ENCODE measurements around the gene IFI35. TPM values are rescaled to one million over a fixed set of nuclear protein-coding genes. Genes with fewer than 3 reads are reported as not detected.

The IFI35 gene
- total and polyA plus RNA-seq, 2 of the 8 experiments (the other 6 are each of a cell fraction or from before 2014, with no cell fraction given): 2.5 to 4.7 TPM

DNA sequence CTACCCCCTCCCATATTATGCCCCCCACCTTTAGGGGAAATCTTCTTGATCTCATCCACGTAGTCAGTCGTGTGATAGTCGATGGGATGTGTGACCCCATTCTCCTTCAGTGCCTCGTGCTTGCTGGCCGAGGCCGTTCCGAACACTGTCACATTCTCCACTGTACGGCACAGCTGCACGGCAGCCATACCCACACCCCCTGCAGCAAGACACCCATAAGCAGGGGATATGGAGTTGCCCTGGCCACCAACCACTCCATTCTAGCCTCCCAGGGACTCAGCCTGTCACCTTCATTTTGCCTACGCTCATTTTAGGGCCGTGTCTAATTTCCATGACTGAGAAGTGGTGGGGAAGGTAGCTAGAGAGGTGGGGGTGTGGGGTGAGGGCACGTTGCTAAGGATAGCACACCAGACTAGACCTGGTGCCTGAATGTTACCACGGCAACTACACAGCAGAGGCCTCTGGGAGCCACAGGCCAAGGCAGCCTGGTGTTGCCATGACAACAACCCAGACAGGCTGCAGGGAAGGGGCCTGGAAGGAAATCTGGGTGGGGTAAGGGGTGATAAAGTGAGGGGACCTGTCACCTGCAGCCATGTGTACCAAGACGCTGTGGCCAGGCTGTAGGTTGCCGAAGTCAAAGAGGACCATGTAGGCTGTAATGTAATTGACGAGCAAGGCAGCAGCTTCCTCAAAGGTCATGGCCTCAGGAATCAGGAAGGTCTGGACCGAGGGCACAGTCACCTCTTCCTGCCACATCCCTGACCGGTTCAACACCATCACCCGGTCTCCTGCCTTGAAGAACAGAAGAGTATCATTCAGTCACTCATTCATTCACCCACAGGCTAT is 11.6 kb downstream of the IFI35 start:
- no peak for DNase-seq (ENCODE audit: low read depth in 1 of 2, low spot score in 2 of 2)
- Histone ChIP-seq H3K14ac (ENCODE audit: insufficient read length) (no peak overlapping the region), H4K91ac (replicated peaks; ENCODE audit: insufficient read length, low read length) (no peak overlapping the region), H2AFZ (ENCODE audit: low read length) (no peak overlapping the region), H3K23me2 (ENCODE audit: low read depth, low read length) (peaks cover 8% of the 10 kb centered on the region; the same call in 1 of the 2 replicates), H2BK12ac (ENCODE audit: low read depth, low read length) (no peak overlapping the region), H3K9me3 (ENCODE audit: insufficient read depth in 2 of 2, low read depth in 1 of 2, low read length in 1 of 2) (no peaks in the 10 kb centered on the region), H3K4me1 (replicated peaks in 1 of 4; ENCODE audit: control insufficient read depth in 3 of 4, insufficient read depth in 4 of 4, low read length in 3 of 4) (peaks cover 6 to 18% (median 12%) of the 10 kb centered on the region in 4 experiments), H3K27me3 (replicated peaks in 1 of 4; ENCODE audit: control insufficient read depth in 3 of 4, extremely low read depth in 1 of 4, insufficient read depth in 3 of 4, low read length in 3 of 4) (no peaks in the 10 kb centered on the region), H3K79me2 (ENCODE audit: control insufficient read depth in 1 of 2, insufficient read depth in 2 of 2, low read length in 2 of 2) (peaks cover 0 to 35% of the 10 kb centered on the region in 2 experiments; a peak in 3 of 4 replicates), H3K79me1 (ENCODE audit: low read depth, low read length) (peaks cover 19% of the 10 kb centered on the region), H2AK5ac (ENCODE audit: low read depth, low read length) (no peak overlapping the region), H3K4me2 (ENCODE audit: insufficient read depth in 1 of 2, low read depth in 2 of 2, low read length in 2 of 2) (no peak overlapping the region; a peak in 1 of 4 replicates), H3K27ac (ENCODE audit: low read depth, low read length) (peak overlapping the region; percentile 40; the same call in 1 of the 2 replicates), H3K56ac (replicated peaks; ENCODE audit: insufficient read length, low read depth, low read length) (no peak overlapping the region), H2BK15ac (ENCODE audit: low read length) (no peak overlapping the region), H4K5ac (ENCODE audit: insufficient read length, low read depth, low read length) (no peak overlapping the region), H4K8ac (ENCODE audit: extremely low read depth, insufficient read depth, low read length) (no peak overlapping the region), H2BK20ac (ENCODE audit: low read length) (no peak overlapping the region), H4K20me1 (replicated peaks in 1 of 2; ENCODE audit: control insufficient read depth in 1 of 2, insufficient read depth in 2 of 2, low read length in 2 of 2) (peaks cover 12% of the 10 kb centered on the region in 2 experiments), H3K9ac (replicated peaks in 1 of 4; ENCODE audit: extremely low read depth in 1 of 4, low read depth in 3 of 4, low read length in 3 of 4) (no peak overlapping the region), H3K4ac (replicated peaks; ENCODE audit: insufficient read length, low read depth, low read length) (no peak overlapping the region), H2BK120ac (replicated peaks; ENCODE audit: low read depth, low read length) (no peak overlapping the region), H3K4me3 (ENCODE audit: extremely low read depth in 1 of 4, insufficient read depth in 2 of 4, low read depth in 3 of 4, low read length in 4 of 4) (no peak overlapping the region), H2BK5ac (ENCODE audit: low read depth, low read length) (no peak overlapping the region), H3K23ac (ENCODE audit: insufficient read length) (no peak overlapping the region), H3K36me3 (ENCODE audit: control insufficient read depth in 2 of 4, insufficient read depth in 4 of 4, low read length in 3 of 4) (peaks cover 6 to 39% (median 12%) of the 10 kb centered on the region in 4 experiments; a peak in 7 of 8 replicates), H3K18ac (ENCODE audit: extremely low read depth, low read length) (no peak overlapping the region)
- ChIA-PET CTCF (ENCODE audit: partially characterized antibody) (interaction anchor here (0.6 to 1.5 kb wide), 3 partner anchors 12 to 197 kb away, joined by 3 to 4 read pairs (median 3); partner anchors contain the start of gene RPL27), POLR2A (ENCODE audit: partially characterized antibody) (interaction anchor here (1.6 to 10.8 kb wide), 5 partner anchors 12 to 297 kb away, joined by 3 to 123 read pairs (median 23); partner anchors contain the start of genes IFI35 and RPL27)
- FAIRE-seq: no peak
- 95% methylated on average over 19 of the region's 19 CpGs; no CpG with 5 or more reads in 1 of the 2 experiments for WGBS, 2 experiments (ENCODE audit: extremely low coverage in 1 of 2, insufficient coverage in 1 of 2, insufficient read length in 1 of 2, insufficient replicate concordance in 2 of 2, low coverage in 1 of 2, low lambda C conversion rate in 2 of 2, missing lambda C conversion rate in 1 of 2)
- no peak for TF ChIP-seq SP2 (IDR thresholded peaks at IDR 0.05; ENCODE audit: low read length)
- TF ChIP-seq CREB1 (IDR thresholded peaks at IDR 0.05): no peak
- TF ChIP-seq KDM5A (IDR thresholded peaks at IDR 0.05; ENCODE audit: low read length): no peak
- TF ChIP-seq, protein P1, sequence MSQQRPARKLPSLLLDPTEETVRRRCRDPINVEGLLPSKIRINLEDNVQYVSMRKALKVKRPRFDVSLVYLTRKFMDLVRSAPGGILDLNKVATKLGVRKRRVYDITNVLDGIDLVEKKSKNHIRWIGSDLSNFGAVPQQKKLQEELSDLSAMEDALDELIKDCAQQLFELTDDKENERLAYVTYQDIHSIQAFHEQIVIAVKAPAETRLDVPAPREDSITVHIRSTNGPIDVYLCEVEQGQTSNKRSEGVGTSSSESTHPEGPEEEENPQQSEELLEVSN (IDR thresholded peaks at IDR 0.05): no peak
- no peak for TF ChIP-seq YY1 (IDR thresholded peaks at IDR 0.05; ENCODE audit: low read depth, low read length)
- no peak for TF ChIP-seq SUZ12 (IDR thresholded peaks at IDR 0.05; ENCODE audit: low read length)
- no peak for TF ChIP-seq PHF8 (conservative IDR thresholded peaks at IDR 0.05; ENCODE audit: low read depth, low read length)
- no peak for TF ChIP-seq SIN3A (conservative IDR thresholded peaks at IDR 0.05 in 1 of 2, IDR thresholded peaks at IDR 0.05 in 1 of 2; ENCODE audit: low read depth in 1 of 2, low read length in 2 of 2)
- TF ChIP-seq FOSL1 (IDR thresholded peaks at IDR 0.05; ENCODE audit: insufficient read depth, low read depth, low read length): no peak
- TF ChIP-seq, protein P2, sequence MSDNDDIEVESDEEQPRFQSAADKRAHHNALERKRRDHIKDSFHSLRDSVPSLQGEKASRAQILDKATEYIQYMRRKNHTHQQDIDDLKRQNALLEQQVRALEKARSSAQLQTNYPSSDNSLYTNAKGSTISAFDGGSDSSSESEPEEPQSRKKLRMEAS (IDR thresholded peaks at IDR 0.05): no peak
- TF ChIP-seq POLR2A (IDR thresholded peaks at IDR 0.05; ENCODE audit: control extremely low read depth in 1 of 2, low read depth in 2 of 2, low read length in 2 of 2): no peak

All from H1 (cell line).